Suprapubic skin (tissue), 4 donors: Measurements from ENCODE around the gene RPUSD2.

Experiments used
- CTCF ChIP-seq, 2 donors: fragments of 200-600 bp in 1 of 2; fragments of 450-650 bp in 1 of 2; sonication (generic) in 1 of 2; IDR thresholded peaks; one replicate each; pipeline ENCODE4 v1.5.1; 2016 to 2019; ENCODE audit warnings: antibody characterized with exemption in 2 of 2, mild to moderate bottlenecking in 1 of 2, moderate library complexity in 1 of 2
- EP300 ChIP-seq: sonication (generic); formaldehyde crosslinking; IDR thresholded peaks from one replicate; pipeline ENCODE4 v1.6.1; 2017; ENCODE audit warnings: antibody characterized with exemption
- POLR2A ChIP-seq, 2 donors: fragments of 450-650 bp; IDR thresholded peaks; one replicate each; pipeline ENCODE4 v1.6.1; 2017; ENCODE audit warnings: antibody characterized with exemption in 2 of 2, mild to moderate bottlenecking in 2 of 2, moderate library complexity in 2 of 2
- POLR2AphosphoS5 ChIP-seq, 3 donors: sonication (generic); formaldehyde crosslinking; IDR thresholded peaks; one replicate each; pipeline ENCODE4 v1.6.1; 2017; ENCODE audit warnings: antibody characterized with exemption in 3 of 3

- TF ChIP-seq POLR2A (IDR thresholded peaks at IDR 0.05): no peak
- TF ChIP-seq CTCF (IDR thresholded peaks at IDR 0.05): no peak
- TF ChIP-seq POLR2AphosphoS5 (IDR thresholded peaks at IDR 0.05): no peak
- TF ChIP-seq EP300: no peak
Observed at GRCh38 chr15:40595219-40595618, 26.1 kb downstream of the RPUSD2 start.
